ENCODE results near the gene PSMA5.
"Not testable (repeated sequence)": the region's sequence is repeated elsewhere in the genome, so short reads cannot be mapped to it uniquely, and the experiment has no call there.

The PSMA5 gene

GRCh38 chr1:109426281-109427170 is at the start of gene PSMA5:
Gene PSMA5, minus strand, starts transcription at chr1:109426448. Its CDS starts 118 bp downstream, at chr1:109426330.
- in situ Hi-C loops (cut with HindIII; ENCODE audit: low sequenced_read_pairs), result no loop called here

DNA sequence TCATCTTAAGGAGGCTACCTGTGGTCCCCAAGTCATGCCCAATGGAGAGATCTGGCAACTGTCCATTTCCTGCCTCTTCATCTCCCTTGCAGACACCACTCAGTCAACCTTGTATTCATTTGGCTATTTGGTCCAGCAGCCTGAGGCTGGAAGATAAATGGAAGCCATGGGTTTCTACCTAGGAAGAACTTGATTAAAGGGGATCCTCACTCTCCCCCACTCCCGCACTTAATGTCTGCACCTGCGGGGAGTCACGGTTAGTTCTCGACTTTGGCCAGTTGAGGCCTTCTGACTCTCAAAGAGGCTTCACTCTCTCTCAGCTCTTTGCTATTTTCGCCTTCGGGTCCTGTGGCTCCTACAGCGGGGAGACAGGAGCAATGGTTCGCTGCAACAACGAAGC is 49.0 kb upstream of the PSMA5 start:
- in situ Hi-C loops (cut with HindIII; ENCODE audit: low sequenced_read_pairs), result no loop called here

DNA sequence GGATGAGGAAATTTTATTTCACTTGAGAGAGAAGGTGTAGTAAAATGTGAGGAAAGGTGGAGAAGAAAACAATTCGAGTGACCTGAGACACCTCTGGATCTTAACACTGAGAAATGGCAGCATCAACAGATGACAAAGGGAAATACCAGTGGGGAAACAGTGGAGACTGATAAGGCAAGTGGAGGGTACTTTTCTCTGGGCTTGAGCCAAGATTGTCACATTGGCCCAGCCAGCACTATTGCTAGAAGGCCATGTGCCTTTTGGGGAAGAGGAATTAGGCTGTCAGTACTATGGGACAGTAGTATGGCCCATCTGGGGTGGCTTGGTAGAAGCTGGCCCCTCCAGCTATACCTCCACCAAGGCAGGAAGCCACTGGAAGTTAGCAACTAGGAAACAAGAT is 48.4 kb upstream of the PSMA5 start:
- in situ Hi-C loops (cut with HindIII; ENCODE audit: low sequenced_read_pairs), result no loop called here

- in situ Hi-C loops (cut with HindIII; ENCODE audit: low sequenced_read_pairs), result not testable (repeated sequence)
Observed at GRCh38 chr1:109473284-109474057, 47.2 kb upstream of the PSMA5 start.

GRCh38 chr1:109472779-109473178 is 46.5 kb upstream of the PSMA5 start:
- in situ Hi-C loops (cut with HindIII; ENCODE audit: low sequenced_read_pairs), result no loop called here

DNA sequence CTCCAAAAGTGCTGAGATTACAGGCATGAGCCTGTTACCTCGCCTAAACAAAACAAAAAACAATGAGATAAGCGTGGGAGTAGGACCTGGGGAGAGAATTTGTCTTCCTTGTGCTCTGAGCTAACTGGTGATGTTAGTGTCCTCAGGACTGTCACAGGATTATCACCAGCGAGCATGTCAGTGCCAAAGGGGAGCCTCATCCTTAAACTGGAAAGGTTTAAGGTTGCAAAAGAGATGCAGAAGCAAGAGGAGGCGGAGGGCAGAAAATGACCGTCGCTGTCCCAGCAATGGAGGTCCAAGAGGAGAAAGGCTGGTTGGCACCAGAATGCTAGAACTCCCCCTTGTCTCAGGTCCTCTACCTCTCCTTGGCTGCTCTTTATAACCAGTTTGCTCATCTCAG is 44.0 kb upstream of the PSMA5 start:
- in situ Hi-C loops (cut with HindIII; ENCODE audit: low sequenced_read_pairs), result no loop called here

DNA sequence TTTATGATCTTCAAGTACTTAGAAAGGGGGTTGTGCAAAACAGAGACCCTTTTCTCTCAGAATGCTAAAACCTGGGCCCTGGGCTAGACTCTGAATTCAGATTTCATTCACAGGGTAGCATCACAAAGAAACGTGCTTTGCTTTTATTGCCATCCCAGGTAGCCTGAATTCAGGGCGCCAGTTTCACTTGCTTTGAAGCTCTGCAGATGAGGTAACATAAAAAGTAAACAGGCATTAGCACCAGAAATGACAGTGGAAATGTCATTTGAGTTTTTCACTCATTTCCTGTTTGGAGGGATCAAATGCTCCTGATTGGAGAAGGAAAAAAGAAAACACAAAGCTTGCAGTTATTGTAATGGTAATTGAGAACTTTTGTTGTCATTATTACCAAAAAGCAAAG is 42.7 kb upstream of the PSMA5 start:
- in situ Hi-C loops (cut with HindIII; ENCODE audit: low sequenced_read_pairs), result no loop called here

- in situ Hi-C loops (cut with HindIII; ENCODE audit: low sequenced_read_pairs), result no loop called here
Observed at GRCh38 chr1:109468061-109468460, 41.8 kb upstream of the PSMA5 start.

DNA sequence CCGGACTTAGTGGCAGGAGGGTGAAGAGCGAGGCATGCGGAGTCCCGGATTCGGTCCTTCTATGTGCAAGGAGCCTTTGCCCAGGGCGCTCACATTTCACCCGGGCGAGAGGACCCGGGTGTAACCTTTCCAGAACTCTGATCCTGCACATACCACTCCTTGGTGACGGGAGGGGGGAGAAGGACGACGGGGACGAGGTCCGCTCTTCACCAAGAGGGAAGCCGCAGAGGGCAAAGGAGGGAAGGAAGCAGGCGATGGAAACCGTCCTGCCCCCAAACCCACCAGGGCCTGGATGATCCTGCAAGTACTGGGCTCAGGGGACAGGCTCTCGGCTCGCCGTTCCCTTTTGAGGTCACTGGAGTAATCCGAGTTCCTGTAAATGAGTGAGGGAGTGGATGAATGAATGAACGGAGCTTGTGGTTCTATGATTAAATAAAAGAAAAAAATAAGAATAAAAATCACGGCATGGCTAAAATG is 41.1 kb upstream of the PSMA5 start:
- in situ Hi-C loops (cut with HindIII; ENCODE audit: low sequenced_read_pairs), result no loop called here

GRCh38 chr1:109466452-109467300 is 40.4 kb upstream of the PSMA5 start, which contains the start of gene SYPL2:
Gene SYPL2, plus strand, starts transcription at chr1:109466546. Its CDS starts 298 bp downstream, at chr1:109466844.
- in situ Hi-C loops (cut with HindIII; ENCODE audit: low sequenced_read_pairs), result no loop called here

GRCh38 chr1:109466125-109466451 is 39.8 kb upstream of the PSMA5 start:
- in situ Hi-C loops (cut with HindIII; ENCODE audit: low sequenced_read_pairs), result no loop called here

DNA sequence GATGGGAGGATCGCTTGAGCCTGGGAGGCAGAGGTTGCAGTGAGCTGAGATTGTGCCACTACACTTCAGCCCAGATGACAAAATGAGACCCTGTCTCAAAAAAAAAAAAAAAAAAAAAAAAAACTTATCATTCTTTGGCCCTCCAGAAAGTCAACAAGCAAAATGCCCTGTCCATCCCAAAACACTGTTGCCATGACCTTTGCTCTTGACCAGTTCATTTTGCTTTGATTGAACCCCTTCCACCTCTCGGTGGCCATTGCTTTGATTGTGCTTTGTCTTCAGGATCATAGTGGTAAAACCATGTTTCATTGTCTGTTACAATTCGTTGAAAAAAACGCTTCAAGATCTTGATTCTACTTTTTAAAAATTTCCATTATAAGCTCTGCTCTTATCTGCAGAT is 31.6 kb upstream of the PSMA5 start:
- in situ Hi-C loops (cut with HindIII; ENCODE audit: low sequenced_read_pairs), result loop anchor here (10.0 kb wide), 1 partner anchor 53 kb away; no protein-coding TSS in a partner anchor

GRCh38 chr1:109454497-109455133 is 28.4 kb upstream of the PSMA5 start:
- in situ Hi-C loops (cut with HindIII; ENCODE audit: low sequenced_read_pairs), result loop anchor here (10.0 kb wide), 1 partner anchor 50 kb away; no protein-coding TSS in a partner anchor

GRCh38 chr1:109447524-109447923 is 21.3 kb upstream of the PSMA5 start:
- in situ Hi-C loops (cut with HindIII; ENCODE audit: low sequenced_read_pairs), result no loop called here

- in situ Hi-C loops (cut with HindIII; ENCODE audit: low sequenced_read_pairs), result not testable (repeated sequence)
Observed at GRCh38 chr1:109445949-109446695, 19.9 kb upstream of the PSMA5 start.

GRCh38 chr1:109444346-109444745 is 18.1 kb upstream of the PSMA5 start:
- in situ Hi-C loops (cut with HindIII; ENCODE audit: low sequenced_read_pairs), result no loop called here

DNA sequence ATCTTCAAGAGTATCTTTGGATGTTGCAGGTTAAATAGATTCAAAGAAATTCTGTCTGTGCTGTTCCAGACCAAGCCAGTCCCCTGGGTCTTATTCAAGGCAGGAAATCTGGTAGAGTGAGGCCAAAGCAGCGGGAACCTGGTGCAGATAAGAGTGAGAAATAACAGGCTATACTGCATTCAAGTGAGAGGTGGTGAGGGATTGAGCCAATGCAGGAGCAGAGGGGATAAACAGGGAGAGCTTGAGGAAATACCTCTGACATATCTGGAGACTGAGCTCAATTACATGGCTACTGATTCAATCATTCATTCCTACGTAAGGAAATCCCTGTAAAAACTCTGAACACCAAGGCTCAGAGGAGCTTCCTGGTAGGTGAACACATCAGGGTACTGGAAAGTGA is 17.2 kb upstream of the PSMA5 start:
- in situ Hi-C loops (cut with HindIII; ENCODE audit: low sequenced_read_pairs), result no loop called here

DNA sequence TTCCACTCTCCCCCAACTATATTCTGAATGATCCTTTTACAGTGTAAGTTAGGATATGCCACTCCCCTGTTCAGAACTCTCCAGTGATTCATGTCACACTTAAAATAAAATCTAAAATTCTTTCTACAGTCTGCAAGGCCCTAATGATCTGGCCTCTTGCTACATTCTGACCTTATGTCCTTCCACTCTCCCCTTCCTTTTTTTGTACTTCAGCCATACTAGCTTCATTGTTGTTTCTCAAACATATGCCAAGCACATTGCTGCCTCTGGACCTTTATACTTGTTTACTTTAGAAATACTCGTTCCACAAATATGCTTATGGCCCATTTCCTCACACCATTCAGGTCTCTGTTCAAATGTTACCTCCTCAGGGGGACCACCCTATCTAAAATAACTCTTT is 14.8 kb upstream of the PSMA5 start:
- in situ Hi-C loops (cut with HindIII; ENCODE audit: low sequenced_read_pairs), result no loop called here

DNA sequence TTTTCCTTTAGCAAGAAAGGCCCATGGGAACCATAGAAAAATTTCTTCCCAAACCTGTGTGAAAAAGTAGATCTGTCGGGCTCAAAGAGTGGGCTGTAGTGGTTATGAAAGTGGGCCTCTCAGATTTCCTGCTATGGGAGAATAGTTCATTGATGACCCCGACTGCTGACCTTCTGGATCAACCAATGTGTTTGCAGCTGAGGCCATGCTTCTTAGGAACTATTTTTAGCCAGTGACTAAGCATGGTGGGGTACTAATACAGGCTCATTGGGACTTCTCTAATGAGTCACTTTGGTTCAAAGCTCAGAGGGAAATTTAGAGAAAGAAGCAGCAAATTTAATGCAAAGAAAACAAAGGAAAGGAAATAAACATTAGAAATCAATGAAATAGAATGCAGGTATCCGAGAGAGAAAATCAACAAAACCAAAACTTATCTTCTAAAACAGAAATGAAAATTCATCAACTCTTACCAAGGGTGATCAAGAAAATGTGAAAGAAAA is 12.6 kb upstream of the PSMA5 start:
- in situ Hi-C loops (cut with HindIII; ENCODE audit: low sequenced_read_pairs), result no loop called here

Measured in endothelial cell of hepatic sinusoid (primary cell).